Measurements from ENCODE around the gene CFAP58. TPM values are rescaled to one million over a fixed set of nuclear protein-coding genes. Genes with fewer than 3 reads are reported as not detected.

The CFAP58 gene, protein sequence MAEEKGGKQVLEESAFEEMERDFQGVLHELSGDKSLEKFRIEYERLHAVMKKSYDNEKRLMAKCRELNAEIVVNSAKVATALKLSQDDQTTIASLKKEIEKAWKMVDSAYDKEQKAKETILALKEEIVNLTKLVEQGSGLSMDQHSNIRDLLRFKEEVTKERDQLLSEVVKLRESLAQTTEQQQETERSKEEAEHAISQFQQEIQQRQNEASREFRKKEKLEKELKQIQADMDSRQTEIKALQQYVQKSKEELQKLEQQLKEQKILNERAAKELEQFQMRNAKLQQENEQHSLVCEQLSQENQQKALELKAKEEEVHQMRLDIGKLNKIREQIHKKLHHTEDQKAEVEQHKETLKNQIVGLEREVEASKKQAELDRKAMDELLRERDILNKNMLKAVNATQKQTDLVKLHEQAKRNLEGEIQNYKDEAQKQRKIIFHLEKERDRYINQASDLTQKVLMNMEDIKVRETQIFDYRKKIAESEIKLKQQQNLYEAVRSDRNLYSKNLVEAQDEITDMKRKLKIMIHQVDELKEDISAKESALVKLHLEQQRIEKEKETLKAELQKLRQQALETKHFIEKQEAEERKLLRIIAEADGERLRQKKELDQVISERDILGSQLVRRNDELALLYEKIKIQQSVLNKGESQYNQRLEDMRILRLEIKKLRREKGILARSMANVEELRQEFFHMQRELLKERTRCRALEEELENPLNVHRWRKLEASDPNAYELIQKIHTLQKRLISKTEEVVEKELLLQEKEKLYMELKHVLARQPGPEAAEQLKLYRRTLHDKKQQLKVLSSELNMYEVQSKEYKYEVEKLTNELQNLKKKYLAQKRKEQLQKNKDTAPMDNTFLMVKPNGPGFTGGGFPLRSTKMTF
- 0.53 and 1.2 TPM in 2 replicates for total RNA-seq

DNA sequence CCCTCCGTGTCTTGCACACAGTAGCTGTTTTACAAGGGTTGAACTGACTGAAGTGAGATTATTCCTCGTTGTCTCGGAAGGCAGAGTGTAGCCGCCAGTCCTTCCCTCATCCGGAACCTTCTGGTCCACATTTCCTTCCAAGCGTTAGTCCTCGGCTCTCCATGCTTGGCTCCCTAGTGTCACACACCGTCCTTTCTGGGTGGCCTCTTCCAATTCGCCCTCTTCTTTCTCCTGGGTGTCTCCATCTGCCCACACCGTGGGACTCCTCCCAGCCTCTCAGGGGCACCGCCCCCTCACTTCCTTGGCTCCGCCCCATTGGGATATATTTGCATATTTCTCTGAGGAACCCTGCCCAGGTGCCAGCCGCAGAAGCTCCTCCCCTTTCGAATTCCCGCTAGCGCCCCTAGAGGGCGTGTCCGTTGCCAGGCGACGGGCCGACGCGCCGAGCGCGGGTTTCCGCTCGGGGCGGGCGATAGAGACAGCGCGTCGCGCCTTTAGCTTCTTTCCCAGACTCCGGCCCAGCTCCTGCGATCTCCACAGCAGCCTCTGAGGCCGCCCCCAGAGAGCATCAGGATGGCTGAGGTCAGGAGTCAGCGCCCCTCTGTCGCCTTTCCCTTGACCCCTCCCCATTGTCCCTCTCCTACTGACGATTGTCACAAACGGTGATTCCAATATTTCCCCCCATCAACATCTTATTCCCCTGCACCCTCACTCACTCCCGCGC lies at the start of gene CFAP58:
CFAP58 (plus strand) TSS at position 509 of the 724 bp plus-strand sequence; CDS start at position 574, 65 bp downstream.
- Histone ChIP-seq H3K4me3 (ENCODE audit: low read depth, low read length) (peak within 1 kb of the TSS; percentile 47), H3K36me3 (ENCODE audit: control insufficient read depth, insufficient read depth, low read length) (no peaks in the 10 kb centered on the region), H3K27me3 (ENCODE audit: control insufficient read depth, insufficient read depth, low read length) (no peaks in the 10 kb centered on the region)
- FAIRE-seq (no peak), DNase-seq (ENCODE audit: low read depth) (peak; percentile 87)
- TF ChIP-seq, protein P1, sequence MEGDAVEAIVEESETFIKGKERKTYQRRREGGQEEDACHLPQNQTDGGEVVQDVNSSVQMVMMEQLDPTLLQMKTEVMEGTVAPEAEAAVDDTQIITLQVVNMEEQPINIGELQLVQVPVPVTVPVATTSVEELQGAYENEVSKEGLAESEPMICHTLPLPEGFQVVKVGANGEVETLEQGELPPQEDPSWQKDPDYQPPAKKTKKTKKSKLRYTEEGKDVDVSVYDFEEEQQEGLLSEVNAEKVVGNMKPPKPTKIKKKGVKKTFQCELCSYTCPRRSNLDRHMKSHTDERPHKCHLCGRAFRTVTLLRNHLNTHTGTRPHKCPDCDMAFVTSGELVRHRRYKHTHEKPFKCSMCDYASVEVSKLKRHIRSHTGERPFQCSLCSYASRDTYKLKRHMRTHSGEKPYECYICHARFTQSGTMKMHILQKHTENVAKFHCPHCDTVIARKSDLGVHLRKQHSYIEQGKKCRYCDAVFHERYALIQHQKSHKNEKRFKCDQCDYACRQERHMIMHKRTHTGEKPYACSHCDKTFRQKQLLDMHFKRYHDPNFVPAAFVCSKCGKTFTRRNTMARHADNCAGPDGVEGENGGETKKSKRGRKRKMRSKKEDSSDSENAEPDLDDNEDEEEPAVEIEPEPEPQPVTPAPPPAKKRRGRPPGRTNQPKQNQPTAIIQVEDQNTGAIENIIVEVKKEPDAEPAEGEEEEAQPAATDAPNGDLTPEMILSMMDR (IDR thresholded peaks at IDR 0.05; ENCODE audit: insufficient read depth, low read length, severe bottlenecking) = peak; percentile 80

DNA sequence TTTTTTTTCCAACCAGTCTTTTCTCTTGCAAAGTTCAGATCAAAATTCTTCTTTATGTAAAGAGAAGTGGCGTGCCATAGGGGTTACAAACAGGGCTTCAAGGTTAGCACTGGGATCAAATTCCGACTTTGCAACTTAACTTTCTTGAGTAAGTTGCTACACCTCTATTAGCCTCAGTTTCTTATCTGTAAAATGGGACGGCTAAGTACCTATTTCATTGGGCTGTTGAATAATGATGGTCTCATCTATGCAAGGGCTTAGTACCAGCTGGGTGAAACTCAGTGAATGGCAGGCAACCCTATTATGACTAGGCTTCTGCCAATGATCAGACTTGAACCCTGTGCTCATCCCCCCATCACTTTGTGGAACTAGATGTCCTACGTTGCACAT lies 49.3 kb upstream of the CFAP58 start:
- H3K27me3 ChIP-seq (ENCODE audit: control insufficient read depth, insufficient read depth, low read length) = no peaks in the 10 kb centered on the region
- DNase-seq (ENCODE audit: low read depth) (no peak), FAIRE-seq (no peak)
- no peak overlapping the region for H3K4me3 ChIP-seq (ENCODE audit: low read depth, low read length)
- H3K36me3 ChIP-seq (ENCODE audit: control insufficient read depth, insufficient read depth, low read length) = no peaks in the 10 kb centered on the region
- TF ChIP-seq, protein P1 (IDR thresholded peaks at IDR 0.05; ENCODE audit: insufficient read depth, low read length, severe bottlenecking) = no peak

DNA sequence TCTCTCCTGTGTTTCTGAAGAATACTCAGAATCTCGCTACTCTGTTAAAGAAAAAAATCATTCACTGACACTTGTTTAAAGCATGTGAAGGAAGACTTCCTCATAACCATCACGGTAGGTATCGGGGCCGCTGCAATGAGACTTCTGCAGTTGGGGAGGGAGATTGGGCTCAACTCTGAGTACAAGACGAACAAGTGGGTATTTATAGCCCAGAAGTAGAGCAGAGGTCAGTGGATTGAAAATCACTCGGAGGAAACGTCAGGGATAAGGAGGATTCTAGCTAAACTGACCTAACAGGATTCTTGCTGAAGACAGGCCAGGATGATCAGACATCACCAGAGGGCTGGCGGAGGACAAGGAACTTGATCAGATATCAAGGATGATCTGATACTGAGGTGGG lies 48.7 kb upstream of the CFAP58 start:
- no peaks in the 10 kb centered on the region for H3K27me3 ChIP-seq (ENCODE audit: control insufficient read depth, insufficient read depth, low read length)
- no peaks in the 10 kb centered on the region for H3K36me3 ChIP-seq (ENCODE audit: control insufficient read depth, insufficient read depth, low read length)
- H3K4me3 ChIP-seq (ENCODE audit: low read depth, low read length) = no peak overlapping the region
- TF ChIP-seq, protein P1 (IDR thresholded peaks at IDR 0.05; ENCODE audit: insufficient read depth, low read length, severe bottlenecking) = no peak
- FAIRE-seq = no peak
- DNase-seq (ENCODE audit: low read depth) = no peak

DNA sequence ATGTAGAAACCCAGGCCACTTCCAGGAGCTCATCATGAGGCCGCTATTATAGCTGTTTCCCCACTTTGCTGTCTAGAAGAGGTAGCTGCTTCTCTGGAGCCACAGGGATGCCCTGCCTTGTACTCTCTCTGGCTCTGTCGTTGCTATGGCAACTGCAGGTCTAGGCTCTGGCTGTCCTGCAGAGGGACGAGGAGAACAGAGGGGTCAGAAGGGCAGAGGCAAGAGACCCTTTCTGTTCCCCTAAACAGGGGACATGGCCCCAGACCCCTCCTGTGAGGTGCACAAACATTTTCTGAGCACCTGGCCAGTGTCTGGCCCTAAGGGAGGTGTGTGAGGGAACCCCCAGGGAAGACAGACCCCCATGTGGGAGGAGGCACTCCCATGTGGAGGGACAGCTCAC lies 46.7 kb upstream of the CFAP58 start:
- Histone ChIP-seq H3K36me3 (ENCODE audit: control insufficient read depth, insufficient read depth, low read length) (peaks cover 3% of the 10 kb centered on the region), H3K27me3 (ENCODE audit: control insufficient read depth, insufficient read depth, low read length) (no peaks in the 10 kb centered on the region), H3K4me3 (ENCODE audit: low read depth, low read length) (no peak overlapping the region)
- DNase-seq (ENCODE audit: low read depth) = no peak
- TF ChIP-seq, protein P1 (IDR thresholded peaks at IDR 0.05; ENCODE audit: insufficient read depth, low read length, severe bottlenecking) = no peak
- FAIRE-seq = no peak

DNA sequence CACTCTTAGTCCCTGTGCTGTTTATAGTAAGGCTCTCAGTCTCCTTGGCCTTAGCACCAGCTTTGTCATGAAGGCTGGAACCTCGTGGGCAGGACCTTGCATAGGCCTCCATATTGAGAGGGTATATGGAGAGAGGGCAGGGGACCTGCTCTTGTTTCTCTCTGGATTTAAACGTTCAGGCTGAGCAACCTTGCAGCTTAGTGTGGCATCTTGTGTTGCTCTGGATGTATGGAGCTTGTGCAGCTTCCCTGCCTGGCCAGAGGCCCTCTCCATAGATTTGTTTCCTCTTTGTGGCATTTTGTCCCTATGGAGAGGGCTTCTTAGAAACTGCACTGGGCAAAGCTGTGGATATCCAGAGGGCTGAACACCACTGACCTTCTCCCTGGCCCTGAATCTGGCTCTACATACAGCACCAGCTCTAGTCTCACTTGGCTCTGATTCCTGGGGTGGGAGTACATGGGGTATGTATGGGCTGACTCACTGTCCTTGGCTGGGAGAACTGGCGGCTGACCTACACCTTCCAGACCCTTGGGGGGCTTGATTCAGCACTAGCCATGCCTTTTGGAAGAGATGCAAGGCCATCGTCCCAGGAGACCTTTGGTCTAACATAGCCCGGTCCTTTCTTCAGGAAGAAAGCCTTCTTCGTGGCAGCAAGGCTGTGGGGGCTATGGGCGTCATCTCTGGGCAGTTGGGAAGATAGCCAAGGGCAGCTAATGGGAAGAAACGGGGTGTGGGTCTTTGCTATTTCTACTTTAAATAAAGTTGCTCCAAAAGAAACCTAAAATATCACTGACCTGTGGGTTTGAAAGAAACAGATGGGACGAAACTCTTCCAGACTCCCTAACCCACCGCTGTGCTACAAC lies 45.8 kb upstream of the CFAP58 start:
- TF ChIP-seq, protein P1 (IDR thresholded peaks at IDR 0.05; ENCODE audit: insufficient read depth, low read length, severe bottlenecking) = no peak
- Histone ChIP-seq H3K36me3 (ENCODE audit: control insufficient read depth, insufficient read depth, low read length) (peaks cover 4% of the 10 kb centered on the region), H3K4me3 (ENCODE audit: low read depth, low read length) (no peak overlapping the region), H3K27me3 (ENCODE audit: control insufficient read depth, insufficient read depth, low read length) (no peaks in the 10 kb centered on the region)
- FAIRE-seq = no peak
- no peak for DNase-seq (ENCODE audit: low read depth)

All from bronchial epithelial cell (primary cell).